ENCODE data around the gene PLOD2. TPM values are rescaled to one million over a fixed set of nuclear protein-coding genes. Genes with fewer than 3 reads are reported as not detected.

Gene PLOD2
- polyA plus RNA-seq, 1 donor (not counting 4 experiments of a cell fraction or from before 2014, with no cell fraction given) = 30.0 TPM

- Histone ChIP-seq H3K27me3 (ENCODE audit: control insufficient read depth, extremely low read depth, insufficient read depth, low read length) (no peaks in the 10 kb centered on the region), H3K4me1 (ENCODE audit: control insufficient read depth, extremely low read depth, insufficient read depth, low read length) (no peaks in the 10 kb centered on the region), H3K4me2 (ENCODE audit: control insufficient read depth, extremely low read depth, insufficient read depth, low read depth, low read length) (no peak overlapping the region), H2AFZ (ENCODE audit: control insufficient read depth, low read length) (no peak overlapping the region), H3K9me1 (ENCODE audit: control insufficient read depth, extremely low read depth, insufficient read depth, low read length) (no peaks in the 10 kb centered on the region), H3K9ac (ENCODE audit: control insufficient read depth, extremely low read depth, insufficient read depth, low read length) (no peak overlapping the region), H3K9me3 (ENCODE audit: control insufficient read depth, low read depth, low read length) (no peaks in the 10 kb centered on the region), H3K4me3 (ENCODE audit: control insufficient read depth in 2 of 3, extremely low read depth in 1 of 3, insufficient read depth in 2 of 3, low read depth in 1 of 3, low read length in 3 of 3) (no peak overlapping the region), H3K36me3 (ENCODE audit: control insufficient read depth in 2 of 2, extremely low read depth in 1 of 2, insufficient read depth in 2 of 2, low read length in 2 of 2) (no peaks in the 10 kb centered on the region), H3K27ac (ENCODE audit: control insufficient read depth, insufficient read depth, low read length) (no peak overlapping the region), H4K20me1 (ENCODE audit: control insufficient read depth, extremely low read depth, insufficient read depth, low read length) (no peaks in the 10 kb centered on the region), H3K79me2 (ENCODE audit: control insufficient read depth, insufficient read depth, low read length) (no peaks in the 10 kb centered on the region)
- DNase-seq (ENCODE audit: low read depth, low spot score) (no peak), FAIRE-seq (no peak)
- dilution Hi-C loops (cut with MboI; ENCODE audit: extremely low pct_ligation_motif_present, low sequenced_read_pairs) = no loop called here
- no peak for TF ChIP-seq EZH2 (IDR thresholded peaks at IDR 0.05; ENCODE audit: low read length)
- TF ChIP-seq, protein P1, sequence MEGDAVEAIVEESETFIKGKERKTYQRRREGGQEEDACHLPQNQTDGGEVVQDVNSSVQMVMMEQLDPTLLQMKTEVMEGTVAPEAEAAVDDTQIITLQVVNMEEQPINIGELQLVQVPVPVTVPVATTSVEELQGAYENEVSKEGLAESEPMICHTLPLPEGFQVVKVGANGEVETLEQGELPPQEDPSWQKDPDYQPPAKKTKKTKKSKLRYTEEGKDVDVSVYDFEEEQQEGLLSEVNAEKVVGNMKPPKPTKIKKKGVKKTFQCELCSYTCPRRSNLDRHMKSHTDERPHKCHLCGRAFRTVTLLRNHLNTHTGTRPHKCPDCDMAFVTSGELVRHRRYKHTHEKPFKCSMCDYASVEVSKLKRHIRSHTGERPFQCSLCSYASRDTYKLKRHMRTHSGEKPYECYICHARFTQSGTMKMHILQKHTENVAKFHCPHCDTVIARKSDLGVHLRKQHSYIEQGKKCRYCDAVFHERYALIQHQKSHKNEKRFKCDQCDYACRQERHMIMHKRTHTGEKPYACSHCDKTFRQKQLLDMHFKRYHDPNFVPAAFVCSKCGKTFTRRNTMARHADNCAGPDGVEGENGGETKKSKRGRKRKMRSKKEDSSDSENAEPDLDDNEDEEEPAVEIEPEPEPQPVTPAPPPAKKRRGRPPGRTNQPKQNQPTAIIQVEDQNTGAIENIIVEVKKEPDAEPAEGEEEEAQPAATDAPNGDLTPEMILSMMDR (optimal IDR thresholded peaks at IDR 0.05 in 1 of 3, IDR thresholded peaks at IDR 0.05 in 1 of 3, conservative IDR thresholded peaks at IDR 0.05 in 1 of 3; ENCODE audit: extremely low read depth in 1 of 3, insufficient read depth in 2 of 3, low read length in 3 of 3) = no peak
Measured at GRCh38 chr3:146203776-146204175, 42.8 kb upstream of the PLOD2 start.

- H3K9me1 ChIP-seq (ENCODE audit: control insufficient read depth, extremely low read depth, insufficient read depth, low read length) = no peaks in the 10 kb centered on the region
- no peak overlapping the region for H3K4me3 ChIP-seq (ENCODE audit: control insufficient read depth in 2 of 3, extremely low read depth in 1 of 3, insufficient read depth in 2 of 3, low read depth in 1 of 3, low read length in 3 of 3)
- no peak overlapping the region for H2AFZ ChIP-seq (ENCODE audit: control insufficient read depth, low read length)
- no peaks in the 10 kb centered on the region for H3K27me3 ChIP-seq (ENCODE audit: control insufficient read depth, extremely low read depth, insufficient read depth, low read length)
- H3K79me2 ChIP-seq (ENCODE audit: control insufficient read depth, insufficient read depth, low read length) = no peaks in the 10 kb centered on the region
- no peak overlapping the region for H3K27ac ChIP-seq (ENCODE audit: control insufficient read depth, insufficient read depth, low read length)
- H3K9me3 ChIP-seq (ENCODE audit: control insufficient read depth, low read depth, low read length) = no peaks in the 10 kb centered on the region
- H3K9ac ChIP-seq (ENCODE audit: control insufficient read depth, extremely low read depth, insufficient read depth, low read length) = no peak overlapping the region
- dilution Hi-C loops (cut with MboI; ENCODE audit: extremely low pct_ligation_motif_present, low sequenced_read_pairs) = no loop called here
- no peak overlapping the region for H3K4me2 ChIP-seq (ENCODE audit: control insufficient read depth, extremely low read depth, insufficient read depth, low read depth, low read length)
- FAIRE-seq (no peak), DNase-seq (ENCODE audit: low read depth, low spot score) (no peak)
- no peaks in the 10 kb centered on the region for H3K4me1 ChIP-seq (ENCODE audit: control insufficient read depth, extremely low read depth, insufficient read depth, low read length)
- no peaks in the 10 kb centered on the region for H3K36me3 ChIP-seq (ENCODE audit: control insufficient read depth in 2 of 2, extremely low read depth in 1 of 2, insufficient read depth in 2 of 2, low read length in 2 of 2)
- no peak for TF ChIP-seq EZH2 (IDR thresholded peaks at IDR 0.05; ENCODE audit: low read length)
- TF ChIP-seq, protein P1 (optimal IDR thresholded peaks at IDR 0.05 in 1 of 3, IDR thresholded peaks at IDR 0.05 in 1 of 3, conservative IDR thresholded peaks at IDR 0.05 in 1 of 3; ENCODE audit: extremely low read depth in 1 of 3, insufficient read depth in 2 of 3, low read length in 3 of 3) = no peak
- H4K20me1 ChIP-seq (ENCODE audit: control insufficient read depth, extremely low read depth, insufficient read depth, low read length) = no peaks in the 10 kb centered on the region
Measured at GRCh38 chr3:146200461-146201220, 39.7 kb upstream of the PLOD2 start.
